IMR-90 (cell line): Measurements from ENCODE around the gene NPAS3. TPM values are rescaled to one million over a fixed set of nuclear protein-coding genes. Genes with fewer than 3 reads are reported as not detected.

Experiments
- ATAC-seq: fragments of 200-7000 bp; cut with Tn5 transposase; 2 replicates; pipeline ENCODE4 v1.9.1; 2020; ENCODE audit warnings: low read depth, mild to moderate bottlenecking, moderate library complexity
- BruUV-seq: library from RNA; stranded (reverse); fragments of 400-500 nt; replicated peaks from 2 replicates; lab custom pipeline; 2021; lab: Mats Ljungman, UMichigan
- CTCF ChIA-PET: fragments of 300-600 bp; formaldehyde crosslinking; extraction: SDS; loops from one replicate; lab custom pipeline; 2021; ENCODE audit warnings: antibody characterized with exemption; lab: Yijun Ruan, JAX
- POLR2A ChIA-PET: fragments of 300-600 bp; sonication (Branson Sonifier 250); formaldehyde crosslinking; loops from one replicate; lab custom pipeline; 2022; ENCODE audit warnings: antibody characterized with exemption; ENCODE audit not compliant: unreplicated experiment; lab: Charles Lee
- DNase-seq: peaks from one replicate; pipeline ENCODE4 v3.0.0; 2013
- H2AFZ ChIP-seq: replicated peaks from 2 replicates; pipeline ENCODE3; 2013; ENCODE audit warnings: low read length, mild to moderate bottlenecking; ENCODE audit not compliant: poor library complexity
- H2AK5ac ChIP-seq: 2 replicates; pipeline ENCODE4 v1.6.1; 2013; ENCODE audit warnings: low read depth, low read length, inconsistent platforms
- H2AK9ac ChIP-seq: replicated peaks from 2 replicates; pipeline ENCODE3; 2013; ENCODE audit warnings: mild to moderate bottlenecking, low read depth, low read length, moderate library complexity; ENCODE audit not compliant: poor library complexity
- H2BK120ac ChIP-seq: 2 replicates; pipeline ENCODE4 v1.6.1; 2013; ENCODE audit warnings: low read depth, low read length, inconsistent platforms
- H2BK15ac ChIP-seq: 3 replicates; pipeline ENCODE4 v1.6.1; 2013; ENCODE audit warnings: low read depth, low read length, inconsistent platforms
- H2BK20ac ChIP-seq: 2 replicates; pipeline ENCODE4 v1.6.1; 2013; ENCODE audit warnings: low read depth, mild to moderate bottlenecking, inconsistent platforms, low read length, moderate library complexity
- H2BK5ac ChIP-seq: 2 replicates; pipeline ENCODE4 v1.6.1; 2013; ENCODE audit warnings: mild to moderate bottlenecking, low read depth, low read length, inconsistent platforms; ENCODE audit not compliant: poor library complexity, severe bottlenecking
- H3K14ac ChIP-seq: replicated peaks from 2 replicates; pipeline ENCODE4 v1.6.1; 2013; ENCODE audit warnings: low read depth, low read length, inconsistent platforms
- H3K18ac ChIP-seq: 2 replicates; pipeline ENCODE4 v1.6.1; 2013; ENCODE audit warnings: low read depth, low read length, control low read depth
- H3K23ac ChIP-seq: 2 replicates; pipeline ENCODE4 v1.6.1; 2013; ENCODE audit warnings: low read depth, low read length, inconsistent platforms
- H3K27ac ChIP-seq: 2 replicates; pipeline ENCODE4 v1.5.1; 2013; ENCODE audit warnings: mild to moderate bottlenecking, control low read depth, low read length; ENCODE audit not compliant: insufficient read depth
- H3K27me3 ChIP-seq: 2 replicates; pipeline ENCODE4 v1.6.1; 2013; ENCODE audit warnings: low read length; ENCODE audit not compliant: control insufficient read depth, insufficient read depth
- H3K36me3 ChIP-seq: 2 replicates; pipeline ENCODE4 v1.6.1; 2013; ENCODE audit warnings: low read length, mixed read lengths; ENCODE audit not compliant: control insufficient read depth, insufficient read depth
- H3K4ac ChIP-seq: 2 replicates; pipeline ENCODE4 v1.6.1; 2013; ENCODE audit warnings: low read depth, low read length, inconsistent platforms
- H3K4me1 ChIP-seq: 2 replicates; pipeline ENCODE4 v1.6.1; 2013; ENCODE audit warnings: low read length, mixed read lengths; ENCODE audit not compliant: control insufficient read depth, insufficient read depth
- H3K4me2 ChIP-seq: 2 replicates; pipeline ENCODE4 v1.6.1; 2013; ENCODE audit warnings: low read depth, mild to moderate bottlenecking, control low read depth, low read length, moderate library complexity
- H3K4me3 ChIP-seq: 2 replicates; pipeline ENCODE4 v1.5.1; 2013; ENCODE audit warnings: low read depth, mild to moderate bottlenecking, control low read depth, low read length, moderate library complexity; ENCODE audit not compliant: insufficient read depth
- H3K56ac ChIP-seq: 2 replicates; pipeline ENCODE4 v1.6.1; 2013; ENCODE audit warnings: low read length, inconsistent platforms; ENCODE audit not compliant: insufficient read depth; ENCODE audit errors: extremely low read depth
- H3K79me1 ChIP-seq, 2 experiments: 2 replicates each; pipeline ENCODE4 v1.6.1; 2013; ENCODE audit warnings: low read length in 2 of 2, inconsistent platforms in 1 of 2, low read depth in 1 of 2
- H3K9ac ChIP-seq: 2 replicates; pipeline ENCODE4 v1.6.1; 2013; ENCODE audit warnings: low read depth, low read length, control low read depth
- H3K9me1 ChIP-seq: 2 replicates; pipeline ENCODE4 v1.6.1; 2013; ENCODE audit warnings: low read length, inconsistent platforms; ENCODE audit not compliant: insufficient read depth
- H3K9me3 ChIP-seq: 2 replicates; pipeline ENCODE4 v1.6.1; 2013; ENCODE audit warnings: low read length; ENCODE audit not compliant: control insufficient read depth, insufficient read depth
- H4K20me1 ChIP-seq: 2 replicates; pipeline ENCODE4 v1.6.1; 2013; ENCODE audit warnings: low read length, inconsistent platforms; ENCODE audit not compliant: insufficient read depth
- H4K5ac ChIP-seq: 2 replicates; pipeline ENCODE4 v1.6.1; 2013; ENCODE audit warnings: mild to moderate bottlenecking, low read depth, low read length, control low read depth
- H4K8ac ChIP-seq, 2 experiments: 2 replicates each; pipeline ENCODE4 v1.6.1; 2013; ENCODE audit warnings: low read depth in 2 of 2, low read length in 2 of 2, control low read depth in 1 of 2, inconsistent platforms in 1 of 2
- H4K91ac ChIP-seq: 2 replicates; pipeline ENCODE4 v1.6.1; 2013; ENCODE audit warnings: low read depth, low read length, inconsistent platforms; ENCODE audit not compliant: insufficient read depth
- BHLHE40 ChIP-seq: fragments of 150-350 bp; IDR thresholded peaks from 2 replicates; pipeline ENCODE4 v1.6.1; 2016; ENCODE audit warnings: mild to moderate bottlenecking, low read depth, low read length
- CEBPB ChIP-seq: IDR thresholded peaks from 2 replicates; pipeline ENCODE4 v1.6.1; 2012; ENCODE audit warnings: low read depth, low read length, improper control_type of control experiment
- CHD1 ChIP-seq: IDR thresholded peaks from 2 replicates; pipeline ENCODE4 v1.6.1; 2012; ENCODE audit warnings: low read depth, low read length, improper control_type of control experiment
- FOS ChIP-seq: fragments of 150-350 bp; IDR thresholded peaks from 2 replicates; pipeline ENCODE4 v1.6.1; 2016; ENCODE audit warnings: low read depth, low read length
- MAFK ChIP-seq: IDR thresholded peaks from 2 replicates; pipeline ENCODE4 v1.6.1; 2012; ENCODE audit warnings: low read depth, low read length, improper control_type of control experiment
- MAZ ChIP-seq: IDR thresholded peaks from 2 replicates; pipeline ENCODE4 v1.6.1; 2012; ENCODE audit warnings: low read depth, mild to moderate bottlenecking, low read length, improper control_type of control experiment, moderate library complexity, borderline replicate concordance
- MXI1 ChIP-seq: IDR thresholded peaks from 2 replicates; pipeline ENCODE4 v1.6.1; 2012; ENCODE audit warnings: low read depth, mild to moderate bottlenecking, low read length, moderate library complexity, borderline replicate concordance
- NFE2L2 ChIP-seq: fragments of 150-350 bp; IDR thresholded peaks from 2 replicates; pipeline ENCODE4 v1.6.1; 2016; ENCODE audit warnings: low read depth, mild to moderate bottlenecking, low read length
- POLR2A ChIP-seq: IDR thresholded peaks from 2 replicates; pipeline ENCODE4 v1.6.1; 2012; ENCODE audit warnings: mild to moderate bottlenecking, low read depth, low read length
- RAD21 ChIP-seq: IDR thresholded peaks from 2 replicates; pipeline ENCODE4 v1.6.1; 2012; ENCODE audit warnings: low read length, improper control_type of control experiment
- RCOR1 ChIP-seq: IDR thresholded peaks from 2 replicates; pipeline ENCODE4 v1.6.1; 2012; ENCODE audit warnings: mild to moderate bottlenecking, low read length, improper control_type of control experiment; ENCODE audit not compliant: insufficient replicate concordance
- SMC3 ChIP-seq: fragments of 150-350 bp; IDR thresholded peaks from 2 replicates; pipeline ENCODE4 v1.6.1; 2016; ENCODE audit warnings: low read depth, mild to moderate bottlenecking, antibody characterized with exemption, low read length, moderate library complexity
- USF2 ChIP-seq: fragments of 150-350 bp; IDR thresholded peaks from 2 replicates; pipeline ENCODE4 v1.6.1; 2017; ENCODE audit warnings: mild to moderate bottlenecking, antibody characterized with exemption, low read length, low read depth
- WGBS, 2 experiments: methylation state at CpG; one replicate each; pipeline versions ENCODE4 v1.1.5 to v1.1.7; 2013; ENCODE audit warnings: missing lambda C conversion rate in 2 of 2; ENCODE audit not compliant: insufficient read length in 1 of 2; ENCODE audit errors: extremely low coverage in 2 of 2; 5-methylcytosine and 5-hydroxymethylcytosine counted together
- dilution Hi-C: fragments of 300-500 bp; cut with HindIII; formaldehyde crosslinking; loops from one replicate; pipeline ENCODE4 v1.14.3; 2018; ENCODE audit warnings: low sequenced_read_pairs; ENCODE audit not compliant: unreplicated experiment
- in situ Hi-C: fragments of 300-500 bp; cut with MboI; formaldehyde crosslinking; loops from 3 replicates; pipeline ENCODE4 v1.14.3; 2019; ENCODE audit warnings: low sequenced_read_pairs, inconsistent platforms, mixed read lengths
- intact Hi-C: fragments of 100-400 bp; cut with micrococcal nuclease; formaldehyde crosslinking; loops from 2 replicates; pipeline ENCODE4 v1.10.0; 2022
- polyA plus RNA-seq, 3 experiments: library from polyadenylated mRNA; depleted of rRNA; stranded (reverse); fragments of >200 nt; gene quantifications; 2 replicates each; pipeline ENCODE4 v1.2.3, GENCODE V29; 2012; ENCODE audit warnings: low replicate concordance in 1 of 3
- total RNA-seq: library from RNA; depleted of rRNA; stranded (reverse); fragments of >200 nt; gene quantifications from 2 replicates; pipeline ENCODE4 v1.2.3, GENCODE V29; 2012
- TF ChIP-seq, protein P1 (sequence below): fragments of 150-350 bp; IDR thresholded peaks from 2 replicates; pipeline ENCODE4 v1.6.1; 2016; ENCODE audit warnings: low read depth, mild to moderate bottlenecking, low read length, moderate library complexity, borderline replicate concordance
- TF ChIP-seq, protein P2 (sequence below): conservative IDR thresholded peaks from 2 replicates; pipeline ENCODE4 v1.5.1; 2012; ENCODE audit warnings: mild to moderate bottlenecking, low read depth, low read length, improper control_type of control experiment

Gene NPAS3
- total and polyA plus RNA-seq, 2 of the 4 experiments (the other 2 are of a cell fraction) = not detected

DNA sequence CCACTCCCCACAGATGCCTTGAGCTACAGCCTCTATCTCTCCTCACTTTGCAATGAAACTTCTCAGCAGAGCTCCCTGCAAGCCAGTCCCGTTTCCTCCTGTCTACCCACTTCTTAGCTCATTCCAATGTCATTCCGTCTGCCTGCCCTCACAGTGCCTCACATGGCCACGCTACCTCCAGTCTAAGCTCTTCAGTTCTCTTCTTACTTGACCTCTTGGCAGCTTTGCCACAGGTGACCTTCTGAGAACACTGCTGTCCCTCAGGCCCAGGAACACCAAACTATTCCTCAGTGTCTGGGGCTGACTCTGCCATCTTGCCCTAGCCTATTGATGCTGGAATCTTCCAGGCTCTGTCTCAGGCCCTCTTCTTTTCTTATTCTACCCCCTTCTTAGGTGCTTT, 902.1 kb downstream of the NPAS3 start:
- BruUV-seq = no TSS peak
- no peak overlapping the region for H2BK5ac ChIP-seq
- H3K4me2 ChIP-seq = no peak overlapping the region
- dilution Hi-C loops = no loop called here
- POLR2A ChIA-PET = interaction anchor here (0.7 kb wide), 1 partner anchor 347 kb away, joined by 3 read pairs; no protein-coding TSS in a partner anchor
- DNase-seq = no peak
- H3K27ac ChIP-seq = no peak overlapping the region
- no peak overlapping the region for H3K4me3 ChIP-seq
- TF ChIP-seq SMC3 (no peak), USF2 (no peak), NFE2L2 (no peak), MAZ (no peak), BHLHE40 (no peak), CEBPB (no peak), MXI1 (no peak), MAFK (no peak), RCOR1 (no peak), POLR2A (no peak), FOS (no peak), RAD21 (no peak), CHD1 (no peak)
- TF ChIP-seq, protein P1, sequence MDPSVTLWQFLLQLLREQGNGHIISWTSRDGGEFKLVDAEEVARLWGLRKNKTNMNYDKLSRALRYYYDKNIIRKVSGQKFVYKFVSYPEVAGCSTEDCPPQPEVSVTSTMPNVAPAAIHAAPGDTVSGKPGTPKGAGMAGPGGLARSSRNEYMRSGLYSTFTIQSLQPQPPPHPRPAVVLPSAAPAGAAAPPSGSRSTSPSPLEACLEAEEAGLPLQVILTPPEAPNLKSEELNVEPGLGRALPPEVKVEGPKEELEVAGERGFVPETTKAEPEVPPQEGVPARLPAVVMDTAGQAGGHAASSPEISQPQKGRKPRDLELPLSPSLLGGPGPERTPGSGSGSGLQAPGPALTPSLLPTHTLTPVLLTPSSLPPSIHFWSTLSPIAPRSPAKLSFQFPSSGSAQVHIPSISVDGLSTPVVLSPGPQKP = no peak
- TF ChIP-seq, protein P2, sequence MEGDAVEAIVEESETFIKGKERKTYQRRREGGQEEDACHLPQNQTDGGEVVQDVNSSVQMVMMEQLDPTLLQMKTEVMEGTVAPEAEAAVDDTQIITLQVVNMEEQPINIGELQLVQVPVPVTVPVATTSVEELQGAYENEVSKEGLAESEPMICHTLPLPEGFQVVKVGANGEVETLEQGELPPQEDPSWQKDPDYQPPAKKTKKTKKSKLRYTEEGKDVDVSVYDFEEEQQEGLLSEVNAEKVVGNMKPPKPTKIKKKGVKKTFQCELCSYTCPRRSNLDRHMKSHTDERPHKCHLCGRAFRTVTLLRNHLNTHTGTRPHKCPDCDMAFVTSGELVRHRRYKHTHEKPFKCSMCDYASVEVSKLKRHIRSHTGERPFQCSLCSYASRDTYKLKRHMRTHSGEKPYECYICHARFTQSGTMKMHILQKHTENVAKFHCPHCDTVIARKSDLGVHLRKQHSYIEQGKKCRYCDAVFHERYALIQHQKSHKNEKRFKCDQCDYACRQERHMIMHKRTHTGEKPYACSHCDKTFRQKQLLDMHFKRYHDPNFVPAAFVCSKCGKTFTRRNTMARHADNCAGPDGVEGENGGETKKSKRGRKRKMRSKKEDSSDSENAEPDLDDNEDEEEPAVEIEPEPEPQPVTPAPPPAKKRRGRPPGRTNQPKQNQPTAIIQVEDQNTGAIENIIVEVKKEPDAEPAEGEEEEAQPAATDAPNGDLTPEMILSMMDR = no peak
- H4K20me1 ChIP-seq = no peaks in the 10 kb centered on the region
- H2BK15ac ChIP-seq = no peak overlapping the region
- no peaks in the 10 kb centered on the region for H3K27me3 ChIP-seq
- H2AFZ ChIP-seq = no peak overlapping the region
- H3K4me1 ChIP-seq = no peaks in the 10 kb centered on the region
- no peak overlapping the region for H2AK9ac ChIP-seq
- H3K4ac ChIP-seq = no peak overlapping the region
- no peak overlapping the region for H3K9ac ChIP-seq
- no peak overlapping the region for H4K5ac ChIP-seq
- no peak for ATAC-seq
- no peak overlapping the region for H4K8ac ChIP-seq
- no peaks in the 10 kb centered on the region for H3K79me1 ChIP-seq
- no peaks in the 10 kb centered on the region for H3K9me3 ChIP-seq
- in situ Hi-C loops = loop anchor here (10.0 kb wide), 1 partner anchor 384 kb away; no protein-coding TSS in a partner anchor
- CTCF ChIA-PET = interaction anchor here (1.0 kb wide), 2 partner anchors 258 to 494 kb away, joined by 3 to 4 read pairs; no protein-coding TSS in a partner anchor
- no peak overlapping the region for H3K18ac ChIP-seq
- H2BK20ac ChIP-seq = no peak overlapping the region
- H2AK5ac ChIP-seq = no peak overlapping the region
- no peak overlapping the region for H3K14ac ChIP-seq
- H3K56ac ChIP-seq = no peak overlapping the region
- no peak overlapping the region for H3K23ac ChIP-seq
- intact Hi-C loops = no loop called here
- H2BK120ac ChIP-seq = no peak overlapping the region
- H4K91ac ChIP-seq = no peak overlapping the region
- 54% methylated on average over 3 of the region's 3 CpGs; no CpG with 5 or more reads in 1 of the 2 experiments for WGBS, 2 experiments
- no peaks in the 10 kb centered on the region for H3K36me3 ChIP-seq
- H3K9me1 ChIP-seq = no peaks in the 10 kb centered on the region
